NCI-H128 (cell line): ENCODE data around the gene INAFM1.
A peak's percentile ranks its signal among the peaks of the same experiment; 100 is the strongest.

Source experiments
- DNase-seq: peaks from one replicate; lab custom pipeline; 2025; ENCODE audit not compliant: unreplicated experiment; lab: John Stamatoyannopoulos, UW

Gene INAFM1

GRCh38 chr19:47274071-47274890 lies at the start of gene INAFM1:
INAFM1 (plus strand) TSS chr19:47274885; CDS start chr19:47274920, 35 bp downstream.
- DNase-seq: peak; percentile 87

- peak; percentile 70 for DNase-seq
Measured at GRCh38 chr19:47225746-47226425, 48.8 kb upstream of the INAFM1 start.

DNA sequence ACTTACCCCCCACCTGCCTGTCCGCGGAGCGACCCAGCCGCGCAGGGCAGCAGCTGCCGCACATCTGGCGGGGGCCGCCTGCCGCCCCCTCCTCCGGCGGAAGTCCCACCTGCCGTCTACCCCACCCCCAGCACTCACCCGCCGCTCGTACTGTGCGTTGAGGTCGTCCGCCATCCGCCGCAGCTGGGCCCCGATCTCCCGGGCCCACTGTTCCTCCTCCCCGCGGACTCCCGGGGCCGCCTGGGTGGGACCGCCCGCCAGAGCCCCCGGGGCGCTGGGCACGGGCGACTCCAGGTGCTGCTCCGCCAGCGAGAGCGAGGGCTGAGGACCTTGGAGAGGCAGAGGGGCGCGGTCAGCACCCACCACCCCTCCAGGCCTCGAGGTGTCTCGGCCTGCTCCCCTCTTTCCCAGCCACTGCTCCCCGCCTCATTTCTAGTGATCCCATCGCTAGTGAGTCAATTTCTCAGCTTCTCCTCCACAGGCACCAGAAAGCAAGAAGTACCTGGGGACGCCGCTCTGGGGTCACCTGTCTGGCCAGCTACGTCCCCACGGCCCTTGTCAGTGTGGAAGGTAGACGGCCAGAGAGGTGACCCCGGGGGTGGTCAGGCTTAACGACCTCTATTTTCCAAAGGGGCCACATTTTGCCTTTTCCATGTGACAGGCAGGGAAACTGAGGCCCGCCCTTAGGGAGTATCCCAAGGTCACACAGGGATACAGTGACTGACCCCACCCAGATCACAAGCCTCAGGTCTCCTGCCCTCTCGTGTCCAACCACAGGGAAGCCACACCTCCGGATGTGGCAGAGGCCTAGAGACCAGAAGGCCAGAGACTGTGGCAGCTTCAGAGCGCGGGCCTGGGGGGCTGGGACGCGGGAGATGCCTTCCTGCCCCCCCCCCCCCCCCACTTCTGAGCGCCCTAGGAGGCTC lies 48.0 kb upstream of the INAFM1 start:
- DNase-seq: no peak

DNA sequence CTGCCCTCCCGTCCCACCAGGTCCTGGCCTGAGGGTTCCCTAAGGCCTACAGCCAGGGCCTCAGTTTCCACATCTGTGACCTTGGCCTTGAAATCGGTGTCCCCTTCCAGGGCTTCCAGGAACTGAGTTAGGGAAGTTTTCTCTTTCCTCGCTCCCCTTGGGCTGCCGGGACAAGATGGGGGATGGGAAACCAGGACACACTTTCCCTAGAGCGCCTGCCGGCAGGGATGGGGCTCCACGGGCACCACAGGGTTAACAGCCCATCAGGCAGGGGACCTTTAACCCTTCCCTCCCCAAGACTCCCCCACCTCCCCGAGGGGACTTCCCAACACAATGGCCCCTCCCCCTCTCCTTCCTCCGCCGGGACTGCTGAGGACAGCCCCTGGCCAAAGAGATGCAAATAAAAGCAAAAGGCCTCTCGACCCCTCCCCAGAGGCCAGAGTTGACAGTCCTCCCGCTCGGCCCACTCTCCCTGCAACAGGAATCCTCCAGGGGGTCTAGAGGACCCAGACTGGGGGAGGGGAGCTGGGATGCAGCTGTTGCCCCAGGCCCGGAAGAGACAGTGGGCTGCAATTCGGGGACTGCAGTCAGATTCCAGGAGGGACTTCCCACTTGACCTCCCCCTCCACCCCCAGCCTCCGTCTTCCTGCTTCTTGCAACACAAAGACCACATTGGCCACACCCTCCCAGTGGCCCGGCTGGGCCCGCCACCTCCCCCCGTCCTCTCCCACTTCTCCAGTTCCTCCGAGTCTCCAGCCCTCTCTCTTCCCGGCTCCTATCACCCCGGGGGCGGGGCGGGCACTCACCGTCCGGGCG lies 47.1 kb upstream of the INAFM1 start:
- DNase-seq: no peak

- no peak for DNase-seq
Measured at GRCh38 chr19:47228168-47228936, 46.3 kb upstream of the INAFM1 start.

DNA sequence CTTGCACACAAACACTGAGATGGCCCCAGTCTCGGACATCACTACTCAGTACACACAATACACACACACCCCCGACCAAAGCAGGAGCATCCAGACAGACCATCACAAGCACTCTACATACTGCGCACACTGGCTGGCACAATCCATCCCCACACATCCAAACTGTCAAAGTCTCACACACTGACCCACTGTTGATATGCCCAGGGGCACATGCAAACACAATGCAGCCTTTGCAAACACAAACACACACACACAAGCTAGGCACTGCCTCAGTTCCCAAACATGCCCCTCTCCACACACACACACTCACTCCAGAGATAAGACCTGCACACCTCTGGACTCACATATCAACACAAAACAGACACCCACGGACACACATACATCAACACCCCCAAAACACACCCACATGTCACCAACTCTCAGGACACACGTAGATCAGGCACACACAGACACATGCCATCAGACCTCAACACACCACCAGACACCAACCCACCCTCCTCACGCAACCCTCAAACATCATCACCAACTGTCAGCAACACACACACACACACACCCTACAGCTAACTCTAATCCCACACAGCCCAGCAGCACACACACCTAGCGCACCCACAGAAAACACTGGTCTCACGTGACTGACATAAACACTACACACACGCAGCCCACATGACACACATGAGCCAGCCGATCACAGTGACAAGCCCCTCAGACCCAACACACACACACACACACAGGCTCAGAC lies 45.6 kb upstream of the INAFM1 start:
- DNase-seq: no peak

GRCh38 chr19:47229676-47230053 lies 45.0 kb upstream of the INAFM1 start:
- DNase-seq: no peak

DNA sequence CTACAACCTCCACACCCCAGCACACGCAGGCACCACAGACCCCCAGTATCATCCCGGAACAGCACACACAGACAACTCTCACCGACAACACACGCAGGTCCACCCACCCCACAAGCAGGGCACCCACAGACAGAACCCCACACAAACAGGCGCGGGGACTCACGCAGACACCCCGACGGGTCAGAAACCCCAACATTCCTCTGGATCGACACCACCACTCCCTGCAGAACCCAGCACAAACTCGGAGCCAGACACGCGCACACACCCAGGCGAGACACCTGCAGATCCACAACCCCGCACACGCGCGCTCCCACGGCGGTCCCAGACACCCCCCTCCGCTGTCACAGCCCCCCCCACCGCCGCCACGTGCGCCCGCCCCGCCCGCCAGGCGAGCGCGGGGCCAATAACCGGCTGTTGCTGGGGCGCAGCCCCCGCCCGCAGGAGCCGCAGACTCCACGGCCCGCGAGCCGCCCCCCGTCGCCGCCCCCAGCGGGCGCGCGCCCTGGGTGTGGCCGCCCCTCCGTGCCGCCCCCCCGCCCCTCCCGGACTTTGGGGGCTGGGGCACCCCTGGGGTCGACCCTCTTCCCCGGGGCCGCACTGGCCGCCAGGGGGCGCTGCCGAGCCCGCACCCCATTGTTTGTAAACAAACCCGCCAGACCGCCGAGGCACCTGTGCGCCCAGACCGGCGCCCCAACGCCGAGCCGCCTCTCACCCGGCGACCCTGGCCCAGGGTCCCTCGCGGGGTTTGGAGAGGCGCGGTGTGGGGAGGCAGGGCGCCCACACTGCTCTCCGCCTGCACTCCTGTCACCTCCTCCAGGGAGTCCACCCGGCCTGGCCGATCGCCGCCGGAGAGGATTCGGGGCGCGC lies 44.4 kb upstream of the INAFM1 start:
- no peak for DNase-seq

DNA sequence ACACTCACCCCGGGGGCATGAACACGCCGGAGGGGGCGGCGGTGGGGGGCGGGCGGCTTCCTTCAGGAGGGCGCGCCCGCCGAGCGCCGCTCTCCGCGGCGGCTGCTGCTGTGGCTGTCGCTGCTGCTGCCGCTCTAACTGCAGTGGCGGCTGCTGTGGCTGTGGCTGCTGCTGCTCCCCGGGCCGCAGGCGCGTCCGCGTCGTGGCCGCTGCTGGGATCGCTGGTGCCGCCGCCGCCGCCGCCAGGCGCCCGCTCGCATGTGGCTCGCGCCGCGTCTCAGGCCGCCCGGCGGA lies 43.8 kb upstream of the INAFM1 start, which contains the start of gene BBC3:
TSS of gene BBC3 (minus strand) at position 279 of the 294 bp plus-strand sequence. CDS start 2,768 bp downstream, outside the sequence.
- DNase-seq: no peak

GRCh38 chr19:47231215-47232054 lies 43.2 kb upstream of the INAFM1 start:
- DNase-seq: peak; percentile 49

DNA sequence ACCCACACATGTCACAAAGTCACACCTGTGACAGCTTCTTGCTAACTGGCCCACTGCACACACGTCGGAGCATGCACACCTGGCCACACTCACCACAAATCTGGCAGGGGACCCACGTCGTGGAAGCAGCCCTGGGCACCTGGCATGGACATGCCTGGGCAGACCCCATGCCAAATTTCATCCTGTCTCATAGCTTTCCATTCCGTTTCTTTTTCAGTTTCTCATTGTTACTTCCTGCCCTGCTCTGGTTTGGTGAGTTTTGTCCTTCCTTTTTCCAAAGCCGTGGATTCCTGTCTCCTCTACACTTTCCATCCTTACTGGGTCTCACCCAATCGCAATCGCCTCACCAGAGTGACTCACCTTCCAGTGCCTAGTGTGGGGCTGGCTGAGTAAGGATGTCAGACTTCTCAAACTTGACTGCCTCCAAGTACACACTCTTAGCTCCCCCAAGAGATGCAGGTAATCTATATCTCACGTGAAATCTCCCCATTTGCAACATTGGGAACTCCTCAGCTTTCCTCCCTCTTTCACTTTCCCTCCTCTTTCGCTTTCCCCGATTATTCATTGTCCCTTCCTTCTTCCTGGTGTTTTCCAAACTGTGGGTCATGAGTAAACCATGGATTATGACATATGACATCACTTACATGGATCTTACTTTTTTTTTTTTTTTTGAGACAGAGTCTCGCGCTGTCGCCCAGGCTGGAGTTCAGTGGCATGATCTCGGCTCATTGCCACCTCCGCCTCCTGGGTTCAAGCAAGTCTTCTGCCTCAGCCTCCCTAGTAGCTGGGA lies 42.1 kb upstream of the INAFM1 start:
- no peak for DNase-seq

GRCh38 chr19:47236072-47236675 lies 38.5 kb upstream of the INAFM1 start:
- DNase-seq: no peak

- DNase-seq: no peak
Measured at GRCh38 chr19:47239152-47239551, 35.5 kb upstream of the INAFM1 start.

DNA sequence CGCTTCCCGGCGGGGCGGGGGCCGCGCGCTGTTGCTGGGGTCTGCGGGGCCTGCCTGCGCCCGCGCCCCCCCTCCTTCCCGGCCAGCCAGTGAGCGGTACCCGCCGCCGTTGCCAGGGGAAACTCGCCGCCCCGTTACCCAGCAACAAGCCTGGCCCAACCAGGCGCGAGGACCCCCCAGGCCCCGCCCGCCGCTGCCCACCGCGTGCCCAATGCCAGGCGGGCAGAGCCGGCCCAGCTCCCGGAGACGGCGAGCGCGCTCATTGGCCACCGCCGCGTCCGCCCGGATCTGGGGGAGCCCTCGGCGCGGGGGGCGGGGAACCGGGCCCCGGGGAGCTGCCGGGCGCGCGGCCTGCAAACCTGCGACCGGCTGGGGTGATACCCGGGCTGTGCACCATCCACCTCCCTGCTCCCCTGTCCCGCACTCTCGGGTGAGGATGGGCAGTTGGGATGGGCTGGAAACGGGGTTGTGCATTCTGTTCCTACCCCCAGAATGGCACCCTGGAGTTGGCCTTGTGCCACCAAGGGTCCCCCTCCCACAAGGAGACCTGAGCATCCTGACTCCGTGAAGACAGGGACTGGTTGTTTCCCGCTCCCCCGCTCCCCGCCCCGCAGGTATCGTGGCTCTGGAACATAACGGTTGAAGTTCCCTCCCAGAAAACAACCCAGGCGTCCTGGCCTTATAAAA lies 34.9 kb upstream of the INAFM1 start:
- peak; percentile 73 for DNase-seq

DNA sequence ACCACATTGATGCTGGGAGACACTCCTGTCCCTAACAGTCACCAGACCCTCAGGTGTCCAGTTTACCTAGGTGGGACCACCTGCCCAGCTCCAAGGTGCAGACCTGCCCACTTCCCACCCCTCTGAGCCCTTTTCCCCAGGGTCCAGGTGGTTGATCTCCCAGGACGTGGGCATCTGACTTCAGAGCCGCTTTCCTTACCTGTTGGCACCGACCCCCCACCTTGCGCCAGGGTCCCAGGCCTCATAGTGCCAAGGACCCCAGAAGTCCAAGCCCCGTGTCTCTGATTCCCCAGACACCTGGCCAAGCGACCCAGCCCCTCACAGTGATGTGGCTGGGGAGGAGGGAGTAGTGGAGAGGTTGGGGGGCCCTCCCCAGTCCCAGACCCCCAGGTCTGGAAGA lies 34.1 kb upstream of the INAFM1 start:
- DNase-seq: no peak
